Measurements from ENCODE around the gene RBM33. TPM values are rescaled to one million over a fixed set of nuclear protein-coding genes. Genes with fewer than 3 reads are reported as not detected.

The RBM33 gene
- total and polyA plus RNA-seq, 2 of the 4 experiments (the other 2 are of a cell fraction), result 7.3 to 10.8 TPM

DNA sequence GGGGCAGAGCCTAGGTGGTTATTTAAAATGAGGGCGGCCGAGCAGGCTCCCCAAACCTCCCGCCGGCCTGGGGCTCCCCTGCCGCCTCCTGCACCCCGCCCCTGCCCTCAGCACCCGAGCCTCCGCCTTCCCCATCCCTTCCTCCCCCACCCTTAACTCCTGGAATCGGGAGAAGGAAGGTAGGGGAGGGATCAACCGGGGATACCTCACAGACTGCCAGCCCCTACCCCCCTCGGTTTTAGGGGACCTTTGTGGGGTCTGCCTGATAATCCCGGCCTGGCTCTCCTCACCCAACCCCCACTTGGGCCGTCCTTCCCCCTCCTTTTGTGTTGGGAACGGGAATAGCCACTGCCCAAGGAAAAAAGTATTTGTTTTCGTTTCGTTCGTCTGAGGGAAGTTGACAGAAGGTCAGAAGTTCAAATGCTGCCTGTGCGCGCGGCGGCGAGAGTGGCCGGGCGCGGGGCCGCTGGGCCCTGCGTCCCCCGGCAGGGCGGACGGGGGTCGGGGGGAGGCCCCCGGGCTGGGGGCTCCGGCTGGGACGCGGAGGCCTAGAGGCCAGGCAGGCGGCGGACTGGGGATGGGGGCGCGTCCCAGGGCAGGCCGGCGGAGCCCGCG lies 165.0 kb downstream of the RBM33 start:
- no peak for TF ChIP-seq POLR2A (IDR thresholded peaks at IDR 0.05; ENCODE audit: low read depth, low read length)
- TF ChIP-seq RAD21 (IDR thresholded peaks at IDR 0.05; ENCODE audit: low read length), result no peak
- TF ChIP-seq MAZ (IDR thresholded peaks at IDR 0.05; ENCODE audit: borderline replicate concordance, low read depth, low read length), result no peak
- TF ChIP-seq RFX5 (IDR thresholded peaks at IDR 0.05; ENCODE audit: low read depth, low read length), result no peak
- TF ChIP-seq, protein P1, sequence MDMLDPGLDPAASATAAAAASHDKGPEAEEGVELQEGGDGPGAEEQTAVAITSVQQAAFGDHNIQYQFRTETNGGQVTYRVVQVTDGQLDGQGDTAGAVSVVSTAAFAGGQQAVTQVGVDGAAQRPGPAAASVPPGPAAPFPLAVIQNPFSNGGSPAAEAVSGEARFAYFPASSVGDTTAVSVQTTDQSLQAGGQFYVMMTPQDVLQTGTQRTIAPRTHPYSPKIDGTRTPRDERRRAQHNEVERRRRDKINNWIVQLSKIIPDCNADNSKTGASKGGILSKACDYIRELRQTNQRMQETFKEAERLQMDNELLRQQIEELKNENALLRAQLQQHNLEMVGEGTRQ (IDR thresholded peaks at IDR 0.05; ENCODE audit: low read depth, low read length), result no peak
- H3K4me1 ChIP-seq (ENCODE audit: control insufficient read depth, insufficient read depth, low read length), result no peaks in the 10 kb centered on the region
- H2BK20ac ChIP-seq (ENCODE audit: low read depth, low read length), result no peak overlapping the region
- no peak overlapping the region for H3K27ac ChIP-seq (ENCODE audit: insufficient read depth, low read length)
- no peak overlapping the region for H2AK5ac ChIP-seq (ENCODE audit: low read depth, low read length)
- no peaks in the 10 kb centered on the region for H3K9me3 ChIP-seq (ENCODE audit: control insufficient read depth, insufficient read depth, low read length)
- no peak overlapping the region for H3K18ac ChIP-seq (ENCODE audit: low read depth, low read length)
- no TSS peak for BruUV-seq (replicated peaks)
- CTCF ChIA-PET, result interaction anchor here (0.6 kb wide), 1 partner anchor 928 kb away, joined by 4 read pairs; no protein-coding TSS in a partner anchor
- H3K79me1 ChIP-seq (ENCODE audit: low read depth in 1 of 2, low read length in 2 of 2), result no peaks in the 10 kb centered on the region
- H2AK9ac ChIP-seq (replicated peaks; ENCODE audit: low read depth, low read length, poor library complexity), result no peak overlapping the region
- H3K9ac ChIP-seq (ENCODE audit: low read depth, low read length), result no peak overlapping the region
- H3K9me1 ChIP-seq (ENCODE audit: insufficient read depth, low read length), result no peaks in the 10 kb centered on the region
- dilution Hi-C loops (cut with HindIII; ENCODE audit: low sequenced_read_pairs, unreplicated experiment) (no loop called here), intact Hi-C loops (cut with micrococcal nuclease) (no loop called here), in situ Hi-C loops (cut with MboI; ENCODE audit: low sequenced_read_pairs) (loop anchor here (25.0 kb wide), 1 partner anchor 828 kb away; the partner anchor contains the start of gene RNF32)
- WGBS, 2 experiments (ENCODE audit: extremely low coverage in 2 of 2, insufficient read length in 1 of 2), result 3% methylated on average over 25 of the region's 43 CpGs; no CpG with 5 or more reads in 1 of the 2 experiments
- H3K23ac ChIP-seq (ENCODE audit: low read depth, low read length), result no peak overlapping the region
- H3K36me3 ChIP-seq (ENCODE audit: control insufficient read depth, insufficient read depth, low read length), result no peaks in the 10 kb centered on the region
- no peak overlapping the region for H4K91ac ChIP-seq (ENCODE audit: insufficient read depth, low read depth, low read length)
- POLR2A ChIA-PET (ENCODE audit: unreplicated experiment), result no interaction called here
- H4K5ac ChIP-seq (ENCODE audit: low read depth, low read length), result no peak overlapping the region
- peak overlapping the region; percentile 11 for H2AFZ ChIP-seq (replicated peaks; ENCODE audit: low read length, poor library complexity)
- no peak for DNase-seq
- no peak overlapping the region for H2BK120ac ChIP-seq (ENCODE audit: low read depth, low read length)
- no peak for ATAC-seq (ENCODE audit: low read depth)
- no peaks in the 10 kb centered on the region; the same call in 1 of the 2 replicates for H4K20me1 ChIP-seq (ENCODE audit: insufficient read depth, low read length)
- H3K56ac ChIP-seq (ENCODE audit: extremely low read depth, insufficient read depth, low read length), result no peak overlapping the region
- peaks cover 80% of the 10 kb centered on the region for H3K27me3 ChIP-seq (ENCODE audit: control insufficient read depth, insufficient read depth, low read length)
- H4K8ac ChIP-seq (ENCODE audit: low read depth in 2 of 2, low read length in 2 of 2), result no peak overlapping the region
- no peak overlapping the region for H3K14ac ChIP-seq (replicated peaks; ENCODE audit: low read depth, low read length)
- no peak overlapping the region; the same call in 1 of the 2 replicates for H3K4me2 ChIP-seq (ENCODE audit: low read depth, low read length)
- H2BK15ac ChIP-seq (ENCODE audit: low read depth, low read length), result no peak overlapping the region
- no peak overlapping the region for H2BK5ac ChIP-seq (ENCODE audit: low read depth, low read length, poor library complexity, severe bottlenecking)
- H3K4ac ChIP-seq (ENCODE audit: low read depth, low read length), result no peak overlapping the region
- H3K4me3 ChIP-seq (ENCODE audit: insufficient read depth, low read depth, low read length), result no peak overlapping the region; the same call in 1 of the 2 replicates
